HL-60 (cell line): ENCODE results near the gene TOMM40.

Experiments used
- CTCF ChIP-seq: IDR thresholded peaks from one replicate; pipeline ENCODE4 v1.5.1; 2011; ENCODE audit warnings: low read length, control low read depth, inconsistent platforms; ENCODE audit not compliant: insufficient read depth
- POLR2AphosphoS5 ChIP-seq: IDR thresholded peaks from 2 replicates; pipeline ENCODE4 v1.6.1; 2012; ENCODE audit warnings: low read depth
- REST ChIP-seq: IDR thresholded peaks from 2 replicates; pipeline ENCODE4 v1.6.1; 2012; ENCODE audit warnings: low read depth; ENCODE audit not compliant: insufficient replicate concordance
- SPI1 ChIP-seq: IDR thresholded peaks from 2 replicates; pipeline ENCODE4 v1.6.1; 2012; ENCODE audit warnings: low read depth, mild to moderate bottlenecking, borderline replicate concordance

GRCh38 chr19:44925114-44925891 is 34.2 kb downstream of the TOMM40 start:
- no peak for TF ChIP-seq CTCF
- no peak for TF ChIP-seq SPI1
- TF ChIP-seq POLR2AphosphoS5: 0 out of 2 replicates have a peak, but pooled peaks have one; percentile 29
- TF ChIP-seq REST: no peak
